Adrenal gland (tissue), 12 donors: ENCODE results near the gene PBX1. TPM values are rescaled to one million over a fixed set of nuclear protein-coding genes. Genes with fewer than 3 reads are reported as not detected.

Source experiments
- DNase-seq, 7 donors: peaks; one replicate each; pipeline ENCODE4 v3.0.0-alpha.2; 2019 to 2020
- H3K27ac ChIP-seq, 5 donors: fragments of 200-600 bp; sonication (generic) in 4 of 5; 1 replicate in 3 of 5; 2 replicates in 2 of 5; pipeline versions ENCODE4 v1.5.1 to v1.8.0; 2016 to 2020; ENCODE audit warnings: mild to moderate bottlenecking in 1 of 5
- H3K27me3 ChIP-seq: fragments of 200-600 bp; 2 replicates; pipeline ENCODE4 v1.8.0; 2021
- H3K36me3 ChIP-seq, 2 donors: fragments of 200-600 bp; replicated peaks in 1 of 2; 1 replicate in 1 of 2; 2 replicates in 1 of 2; pipeline versions ENCODE4 v1.5.1 to v1.8.0; 2018 to 2022
- H3K4me1 ChIP-seq, 2 donors: fragments of 200-600 bp; replicated peaks in 1 of 2; 1 replicate in 1 of 2; 2 replicates in 1 of 2; pipeline versions ENCODE4 v1.5.1 to v1.8.0; 2018 to 2021
- H3K4me3 ChIP-seq, 4 donors: fragments of 200-600 bp; sonication (generic) in 3 of 4; one replicate each; pipeline ENCODE4 v1.5.1; 2016 to 2018
- H3K9me3 ChIP-seq, 3 donors: fragments of 200-600 bp; sonication (generic) in 1 of 3; replicated peaks in 1 of 3; 1 replicate in 2 of 3; 2 replicates in 1 of 3; pipeline versions ENCODE4 v1.5.1 to v1.8.0; 2016 to 2021
- CTCF ChIP-seq, 6 experiments: fragments of 450-650 bp in 4 of 6; fragments of 200-600 bp in 2 of 6; sonication (generic) in 1 of 6; IDR thresholded peaks; 1 replicate in 5 of 6; 2 replicates in 1 of 6; pipeline versions ENCODE4 v1.5.1 to v1.8.0; 2016 to 2021; ENCODE audit warnings: antibody characterized with exemption in 6 of 6, mild to moderate bottlenecking in 2 of 6, moderate library complexity in 1 of 6
- POLR2A ChIP-seq, 2 donors: fragments of 450-650 bp; IDR thresholded peaks; one replicate each; pipeline ENCODE4 v1.6.1; 2017; ENCODE audit warnings: antibody characterized with exemption in 2 of 2, mild to moderate bottlenecking in 2 of 2, moderate library complexity in 1 of 2
- WGBS, 4 donors: extraction: QIAGEN DNeasy Blood & Tissue Kit in 2 of 4; methylation state at CpG; one replicate each; pipeline versions ENCODE4 v1.1.5 to v1.1.7; 2013 to 2017; 5-methylcytosine and 5-hydroxymethylcytosine counted together
- intact Hi-C, 2 donors: fragments of 100-400 bp; cut with DNase I; formaldehyde crosslinking; loops; one replicate each; pipeline versions ENCODE4 v1.14.1 to v1.15.0; 2022 to 2023
- polyA plus RNA-seq, 3 donors: library from polyadenylated mRNA; stranded (reverse); fragments of 200-250 nt in 2 of 3; fragments of 350-450 nt in 1 of 3; fragmentation: Illumina TruSeq in 1 of 3; extraction: RNeasy Lipid Tissue Mini Kit (QIAGEN cat#74804) in 1 of 3; gene quantifications; one replicate each; pipeline ENCODE4 v1.2.3, GENCODE V29; 2013 to 2014
- total RNA-seq, 9 donors: library from RNA; depleted of rRNA in 4 of 9; stranded (reverse); fragments of >200 nt in 4 of 9; fragments of 120-200 nt in 1 of 9; fragmentation: NEBNext Ultra II Directional in 1 of 9; extraction: Animal tissue kit (Norgen Biotek cat#: 25700) in 1 of 9; gene quantifications; one replicate each; pipeline versions ENCODE4 v1.1.0 to v1.2.4, GENCODE V29; 2013 to 2023
- donor health status: healthy with polysubstance abuse.
- donor health status: Bipolar disorder and iron deficiency.
- donor health status: DM: yes; HTN: yes; CAD: no.
- donor health status: DM: no; HTN: no; CAD: no.
- donor health status: DM: no; HTN: no; CAD: no.
- donor health status: DM: yes; HTN: yes; CAD: no.

The PBX1 gene
- total and polyA plus RNA-seq, 12 donors, result 13.0 to 294 (median 99.3) TPM

- intact Hi-C loops, result no loop called here
- Histone ChIP-seq H3K27me3 (no peaks in the 10 kb centered on the region), H3K36me3 (peaks cover 0 to 18% of the 10 kb centered on the region in 2 donors), H3K27ac (no peak overlapping the region), H3K9me3 (no peaks in the 10 kb centered on the region), H3K4me3 (no peak overlapping the region), H3K4me1 (peaks cover 0 to 17% of the 10 kb centered on the region in 2 donors)
- no peak for DNase-seq
- WGBS, 4 donors, result 76 to 93% (median 81%) methylated on average over 1 of the region's 1 CpG
- TF ChIP-seq CTCF (IDR thresholded peaks at IDR 0.05), result no peak
- TF ChIP-seq POLR2A (IDR thresholded peaks at IDR 0.05), result no peak
These were observed 37.2 kb downstream of the PBX1 start for GRCh38 chr1:164596172-164596571.

GRCh38 chr1:164598719-164599118 lies 39.7 kb downstream of the PBX1 start:
- intact Hi-C loops, result no loop called here
- H3K4me1 ChIP-seq, result peaks cover 17 to 36% of the 10 kb centered on the region in 2 donors
- peaks cover 0 to 17% of the 10 kb centered on the region in 2 donors for H3K36me3 ChIP-seq
- DNase-seq, result no peak
- no peaks in the 10 kb centered on the region for H3K27me3 ChIP-seq
- 79 to 84% (median 81%) methylated on average over 6 of the region's 6 CpGs for WGBS, 4 donors
- TF ChIP-seq CTCF (IDR thresholded peaks at IDR 0.05) (no peak), POLR2A (IDR thresholded peaks at IDR 0.05) (no peak)
- H3K27ac ChIP-seq, result no peak overlapping the region
- H3K9me3 ChIP-seq, result no peaks in the 10 kb centered on the region
- H3K4me3 ChIP-seq, result no peak overlapping the region

- peaks cover 0 to 13% of the 10 kb centered on the region in 2 donors for H3K36me3 ChIP-seq
- no peaks in the 10 kb centered on the region for H3K27me3 ChIP-seq
- DNase-seq, result no peak
- H3K4me3 ChIP-seq, result no peak overlapping the region
- H3K4me1 ChIP-seq, result peaks cover 18 to 36% of the 10 kb centered on the region in 2 donors
- H3K9me3 ChIP-seq, result no peaks in the 10 kb centered on the region
- WGBS, 4 donors, result 74 to 82% (median 79%) methylated on average over 5 of the region's 5 CpGs
- intact Hi-C loops, result no loop called here
- TF ChIP-seq POLR2A (IDR thresholded peaks at IDR 0.05) (no peak), CTCF (IDR thresholded peaks at IDR 0.05) (no peak)
- H3K27ac ChIP-seq, result no peak overlapping the region
These were observed 40.3 kb downstream of the PBX1 start for GRCh38 chr1:164599272-164599671.

- TF ChIP-seq POLR2A (IDR thresholded peaks at IDR 0.05) (no peak), CTCF (IDR thresholded peaks at IDR 0.05) (no peak)
- Histone ChIP-seq H3K27me3 (no peaks in the 10 kb centered on the region), H3K4me3 (no peak overlapping the region), H3K9me3 (no peaks in the 10 kb centered on the region), H3K36me3 (peaks cover 0 to 13% of the 10 kb centered on the region in 2 donors), H3K27ac (peak overlapping the region in 3 of 5 donors; percentile 61 to 65 (median 62)), H3K4me1 (peaks cover 18 to 36% of the 10 kb centered on the region in 2 donors)
- 54 to 64% (median 61%) methylated on average over 5 of the region's 5 CpGs for WGBS, 4 donors
- intact Hi-C loops, result no loop called here
- DNase-seq, result no peak
These were observed 42.6 kb downstream of the PBX1 start for GRCh38 chr1:164601399-164602100.
